OCI-LY1 (cell line): ENCODE data around the gene DIDO1.

ENCODE experiments used
- H2AFZ ChIP-seq: fragments of 200-600 bp; sonication (generic), shearing (Covaris generic); 2 replicates; pipeline ENCODE4 v1.6.0; 2014; ENCODE audit warnings: antibody characterized with exemption, mild to moderate bottlenecking, low read length
- H3F3A ChIP-seq: fragments of 200-600 bp; sonication (generic), shearing (Covaris generic); 2 replicates; pipeline ENCODE4 v1.6.0; 2014; ENCODE audit warnings: mild to moderate bottlenecking, antibody characterized with exemption, low read length, moderate library complexity; ENCODE audit not compliant: insufficient read depth
- H3K27ac ChIP-seq: fragments of 200-600 bp; sonication (generic); 2 replicates; pipeline ENCODE4 v1.5.1; 2014; ENCODE audit warnings: low read length, mixed run types, mild to moderate bottlenecking, low read depth; ENCODE audit not compliant: poor library complexity, severe bottlenecking
- H3K27me3 ChIP-seq: fragments of 200-600 bp; sonication (generic); 2 replicates; pipeline ENCODE4 v1.6.0; 2014; ENCODE audit warnings: antibody characterized with exemption, mild to moderate bottlenecking, low read length, moderate library complexity; ENCODE audit not compliant: insufficient read depth
- H3K36me3 ChIP-seq: fragments of 200-600 bp; sonication (generic); 2 replicates; pipeline ENCODE4 v1.6.1; 2014; ENCODE audit warnings: mild to moderate bottlenecking, antibody characterized with exemption, low read length, moderate library complexity, mixed read lengths; ENCODE audit not compliant: insufficient read depth
- H3K4me1 ChIP-seq: fragments of 200-600 bp; sonication (generic); 2 replicates; pipeline ENCODE4 v1.5.1; 2014; ENCODE audit warnings: mild to moderate bottlenecking, low read length, moderate library complexity; ENCODE audit not compliant: insufficient read depth, severe bottlenecking
- H3K4me2 ChIP-seq: fragments of 200-600 bp; sonication (generic), shearing (Covaris generic); 2 replicates; pipeline ENCODE4 v1.6.1; 2014; ENCODE audit warnings: low read length
- H3K4me3 ChIP-seq: fragments of 200-600 bp; sonication (generic); 2 replicates; pipeline ENCODE4 v1.5.1; 2014; ENCODE audit warnings: low read length, low read depth, mild to moderate bottlenecking, mixed read lengths; ENCODE audit not compliant: poor library complexity, severe bottlenecking
- H3K79me2 ChIP-seq: fragments of 200-600 bp; shearing (Covaris generic); 2 replicates; pipeline ENCODE4 v1.6.1; 2016; ENCODE audit warnings: mixed run types, low read length, mixed read lengths; ENCODE audit not compliant: insufficient read depth
- H3K9ac ChIP-seq: fragments of 200-600 bp; sonication (generic), shearing (Covaris generic); 2 replicates; pipeline ENCODE4 v1.6.1; 2014; ENCODE audit warnings: mild to moderate bottlenecking, low read length, mixed read lengths
- H3K9me2 ChIP-seq: fragments of 200-600 bp; sonication (generic), shearing (Covaris generic); 2 replicates; pipeline ENCODE4 v1.6.1; 2014; ENCODE audit warnings: low read depth, mild to moderate bottlenecking, low read length, mixed read lengths
- H3K9me3 ChIP-seq: fragments of 200-600 bp; shearing (Covaris generic); 2 replicates; pipeline ENCODE4 v1.6.1; 2014; ENCODE audit warnings: low read length, mixed read lengths
- H4K20me1 ChIP-seq: fragments of 200-600 bp; sonication (generic), shearing (Covaris generic); 2 replicates; pipeline ENCODE4 v1.6.0; 2016; ENCODE audit warnings: mild to moderate bottlenecking, low read length; ENCODE audit not compliant: insufficient read depth
- EZH2 ChIP-seq: fragments of 200-600 bp; sonication (generic), shearing (Covaris generic); IDR thresholded peaks from 2 replicates; pipeline ENCODE4 v1.8.0; 2017; ENCODE audit warnings: borderline replicate concordance, mixed run types, mild to moderate bottlenecking, antibody characterized with exemption, low read length, moderate library complexity, mixed read lengths
- TF ChIP-seq, protein P1 (sequence below): fragments of 200-600 bp; sonication (generic), shearing (Covaris generic); IDR thresholded peaks from 2 replicates; pipeline ENCODE4 v1.5.1; 2017; ENCODE audit warnings: mild to moderate bottlenecking, antibody characterized with exemption, low read length, moderate library complexity, mixed read lengths

The DIDO1 gene

DNA sequence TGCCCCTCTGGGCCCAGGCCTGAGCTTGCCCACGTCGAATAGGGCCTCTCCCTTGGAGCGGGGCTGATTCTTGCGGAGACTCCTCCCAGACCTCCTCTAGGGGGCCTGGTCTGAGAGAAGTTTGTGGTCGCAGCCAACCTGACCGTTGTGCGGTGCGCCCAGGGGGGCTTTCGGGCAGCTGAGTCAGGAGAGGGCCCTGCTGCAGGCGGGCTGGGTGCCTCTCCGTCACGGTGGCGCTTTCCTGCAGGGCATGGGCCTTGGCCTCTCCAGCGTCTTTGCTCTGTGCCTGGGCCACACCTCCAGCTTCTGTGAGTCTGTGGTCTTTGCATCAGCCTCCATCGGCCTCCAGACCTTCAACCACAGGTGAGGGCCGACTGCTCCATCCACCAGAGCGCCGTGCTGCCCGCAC, 39.1 kb upstream of the DIDO1 start:
- H3F3A ChIP-seq = no peaks in the 10 kb centered on the region
- no peak overlapping the region for H2AFZ ChIP-seq
- peaks cover 29% of the 10 kb centered on the region for H3K36me3 ChIP-seq
- TF ChIP-seq, protein P1, sequence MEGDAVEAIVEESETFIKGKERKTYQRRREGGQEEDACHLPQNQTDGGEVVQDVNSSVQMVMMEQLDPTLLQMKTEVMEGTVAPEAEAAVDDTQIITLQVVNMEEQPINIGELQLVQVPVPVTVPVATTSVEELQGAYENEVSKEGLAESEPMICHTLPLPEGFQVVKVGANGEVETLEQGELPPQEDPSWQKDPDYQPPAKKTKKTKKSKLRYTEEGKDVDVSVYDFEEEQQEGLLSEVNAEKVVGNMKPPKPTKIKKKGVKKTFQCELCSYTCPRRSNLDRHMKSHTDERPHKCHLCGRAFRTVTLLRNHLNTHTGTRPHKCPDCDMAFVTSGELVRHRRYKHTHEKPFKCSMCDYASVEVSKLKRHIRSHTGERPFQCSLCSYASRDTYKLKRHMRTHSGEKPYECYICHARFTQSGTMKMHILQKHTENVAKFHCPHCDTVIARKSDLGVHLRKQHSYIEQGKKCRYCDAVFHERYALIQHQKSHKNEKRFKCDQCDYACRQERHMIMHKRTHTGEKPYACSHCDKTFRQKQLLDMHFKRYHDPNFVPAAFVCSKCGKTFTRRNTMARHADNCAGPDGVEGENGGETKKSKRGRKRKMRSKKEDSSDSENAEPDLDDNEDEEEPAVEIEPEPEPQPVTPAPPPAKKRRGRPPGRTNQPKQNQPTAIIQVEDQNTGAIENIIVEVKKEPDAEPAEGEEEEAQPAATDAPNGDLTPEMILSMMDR = no peak
- no peak for TF ChIP-seq EZH2
- H3K4me1 ChIP-seq = no peaks in the 10 kb centered on the region
- H3K79me2 ChIP-seq = no peaks in the 10 kb centered on the region
- no peaks in the 10 kb centered on the region for H3K9me3 ChIP-seq
- no peak overlapping the region for H3K9ac ChIP-seq
- H3K4me3 ChIP-seq = no peak overlapping the region
- H3K27me3 ChIP-seq = no peaks in the 10 kb centered on the region
- no peak overlapping the region for H3K4me2 ChIP-seq
- H3K27ac ChIP-seq = no peak overlapping the region
- no peaks in the 10 kb centered on the region for H4K20me1 ChIP-seq
- H3K9me2 ChIP-seq = no peaks in the 10 kb centered on the region

DNA sequence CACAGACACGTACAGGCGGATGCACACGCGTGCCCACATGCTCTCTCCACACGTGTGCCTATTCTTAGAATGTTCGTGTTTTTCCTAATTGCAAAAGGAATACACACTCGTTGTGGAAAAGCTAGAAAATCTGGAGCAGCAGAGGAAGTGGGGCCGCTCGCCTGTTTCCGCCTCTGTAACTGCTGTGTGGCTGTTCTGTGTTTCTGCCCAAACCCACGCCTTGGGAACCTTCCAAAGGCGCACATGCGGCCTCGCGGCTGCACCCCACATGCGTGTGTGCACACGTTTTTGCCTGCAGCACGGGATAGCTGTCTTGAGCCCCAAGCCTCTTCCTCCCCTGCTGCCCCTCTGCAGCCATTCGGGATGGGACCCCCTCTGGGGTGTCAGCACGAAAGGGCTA, 38.4 kb upstream of the DIDO1 start:
- Histone ChIP-seq H2AFZ (no peak overlapping the region), H3K79me2 (no peaks in the 10 kb centered on the region), H3K27me3 (no peaks in the 10 kb centered on the region), H3K4me3 (no peak overlapping the region), H3K9me2 (no peaks in the 10 kb centered on the region), H3F3A (no peaks in the 10 kb centered on the region), H3K9me3 (no peaks in the 10 kb centered on the region), H3K4me2 (no peak overlapping the region), H3K9ac (no peak overlapping the region), H3K36me3 (peaks cover 29% of the 10 kb centered on the region), H3K27ac (no peak overlapping the region), H3K4me1 (no peaks in the 10 kb centered on the region), H4K20me1 (no peaks in the 10 kb centered on the region)
- TF ChIP-seq, protein P1 = no peak
- no peak for TF ChIP-seq EZH2

DNA sequence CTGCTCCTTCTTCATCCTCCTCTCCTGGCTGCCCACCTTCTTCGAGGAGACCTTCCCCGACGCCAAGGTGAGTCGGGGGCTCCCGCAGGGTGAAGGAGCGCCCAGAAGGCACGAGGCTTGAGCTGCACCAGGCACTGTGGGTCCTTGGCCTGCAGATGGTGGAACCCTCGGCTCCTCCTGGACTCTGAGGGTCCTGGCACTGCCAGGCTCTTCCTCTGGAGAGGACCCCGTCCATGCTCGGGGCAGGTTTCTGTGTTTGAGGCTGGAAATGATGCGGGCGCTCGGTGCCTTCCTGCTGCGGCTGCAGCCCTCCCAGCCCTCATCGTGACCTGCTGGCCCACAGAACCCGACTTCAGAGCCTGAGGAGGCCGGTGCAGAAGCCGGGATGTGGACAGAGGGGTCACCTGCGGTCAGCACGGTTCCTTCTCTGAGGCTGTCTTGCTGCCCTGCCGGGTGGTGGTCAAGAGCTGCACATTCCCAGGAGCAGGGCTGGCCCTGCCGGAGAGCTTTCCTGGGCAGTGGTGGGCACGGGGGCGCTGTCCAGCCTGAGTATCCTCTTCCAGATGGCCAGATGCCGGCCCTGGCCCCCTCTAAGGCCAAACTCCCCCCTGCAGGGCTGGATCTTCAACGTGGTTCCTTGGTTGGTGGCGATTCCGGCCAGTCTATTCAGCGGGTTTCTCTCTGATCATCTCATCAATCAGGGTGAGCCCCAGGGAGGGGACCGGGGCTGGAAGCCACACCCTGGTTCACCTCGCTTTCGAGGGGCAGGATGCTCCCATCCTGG, 37.5 kb upstream of the DIDO1 start:
- Histone ChIP-seq H3K27me3 (no peaks in the 10 kb centered on the region), H3K4me3 (no peak overlapping the region), H3K4me1 (no peaks in the 10 kb centered on the region), H3K79me2 (no peaks in the 10 kb centered on the region), H3K9me2 (no peaks in the 10 kb centered on the region), H2AFZ (no peak overlapping the region), H3F3A (no peaks in the 10 kb centered on the region), H3K9me3 (no peaks in the 10 kb centered on the region), H3K4me2 (no peak overlapping the region), H4K20me1 (no peaks in the 10 kb centered on the region), H3K27ac (no peak overlapping the region), H3K36me3 (peaks cover 29% of the 10 kb centered on the region), H3K9ac (no peak overlapping the region)
- TF ChIP-seq EZH2 = no peak
